Endothelial cell of umbilical vein (primary cell): ENCODE results near the gene CD24. TPM values are rescaled to one million over a fixed set of nuclear protein-coding genes. Genes with fewer than 3 reads are reported as not detected.

ENCODE experiments used
- BruUV-seq: library from RNA; stranded (reverse); fragments of 400-500 nt; replicated peaks from 2 replicates; lab custom pipeline; 2021; lab: Mats Ljungman, UMichigan
- CTCF ChIA-PET: fragments of 300-600, 350-600 bp; sonication (Branson Sonifier 250); formaldehyde crosslinking; loops from one replicate; lab custom pipeline; 2021; ENCODE audit warnings: antibody characterized with exemption, inconsistent platforms; lab: Charles Lee
- POLR2A ChIA-PET: fragments of 300-600, 350-600 bp; sonication (Branson Sonifier 250); formaldehyde crosslinking; loops from one replicate; lab custom pipeline; 2021; ENCODE audit warnings: antibody characterized with exemption, inconsistent platforms; lab: Charles Lee
- DNase-seq: peaks from one replicate; pipeline ENCODE4 v3.0.0-alpha.2; 2011; ENCODE audit warnings: low read depth, low spot score
- FAIRE-seq: peaks from 2 replicates; lab custom pipeline; 2011; peaks lifted over from hg19 to GRCh38; lab: Jason Lieb, UNC
- H2AFZ ChIP-seq: 2 replicates; pipeline ENCODE4 v1.6.0; 2012; ENCODE audit warnings: low read depth, low read length, control low read depth, inconsistent platforms
- H3K27ac ChIP-seq: 2 replicates; pipeline ENCODE4 v1.5.1; 2011; ENCODE audit warnings: low read depth, mild to moderate bottlenecking, control low read depth, low read length, moderate library complexity; ENCODE audit not compliant: insufficient read depth
- H3K27me3 ChIP-seq, 2 experiments: 2 replicates each; pipeline versions ENCODE4 v1.6.0 to v1.6.1; 2011; ENCODE audit warnings: low read length in 2 of 2, mixed read lengths in 1 of 2; ENCODE audit not compliant: control insufficient read depth in 2 of 2, insufficient read depth in 2 of 2
- H3K36me3 ChIP-seq, 2 experiments: 2 replicates in 1 of 2; 3 replicates in 1 of 2; pipeline ENCODE4 v1.5.1; 2011; ENCODE audit warnings: low read length in 2 of 2, mild to moderate bottlenecking in 1 of 2, moderate library complexity in 1 of 2; ENCODE audit not compliant: control insufficient read depth in 2 of 2, insufficient read depth in 2 of 2; ENCODE audit errors: extremely low read depth in 1 of 2
- H3K4me1 ChIP-seq: 3 replicates; pipeline ENCODE4 v1.5.1; 2011; ENCODE audit warnings: mild to moderate bottlenecking, low read length; ENCODE audit not compliant: control insufficient read depth, insufficient read depth; ENCODE audit errors: extremely low read depth
- H3K4me2 ChIP-seq: 2 replicates; pipeline ENCODE4 v1.6.1; 2011; ENCODE audit warnings: low read length, control low read depth, mixed read lengths; ENCODE audit not compliant: insufficient read depth
- H3K4me3 ChIP-seq, 3 experiments: fragments of 200-600 bp in 1 of 3; sonication (generic), shearing (Covaris generic) in 1 of 3; replicated peaks in 1 of 3; 2 replicates each; pipeline ENCODE4 v1.5.1; 2011 to 2016; ENCODE audit warnings: control low read depth in 3 of 3, low read length in 3 of 3, mild to moderate bottlenecking in 2 of 3, inconsistent platforms in 1 of 3, low read depth in 1 of 3, moderate library complexity in 1 of 3; ENCODE audit not compliant: insufficient read depth in 1 of 3
- H3K79me2 ChIP-seq: 2 replicates; pipeline ENCODE4 v1.6.0; 2012; ENCODE audit warnings: low read length, inconsistent platforms; ENCODE audit not compliant: control insufficient read depth, insufficient read depth
- H3K9ac ChIP-seq: replicated peaks from 2 replicates; pipeline ENCODE3; 2011; ENCODE audit warnings: low read length, control low read depth; ENCODE audit not compliant: insufficient read depth; ENCODE audit errors: extremely low read depth
- H3K9me1 ChIP-seq: replicated peaks from 3 replicates; pipeline ENCODE4 v1.6.0; 2011; ENCODE audit warnings: mild to moderate bottlenecking, low read length; ENCODE audit not compliant: control insufficient read depth, insufficient read depth; ENCODE audit errors: extremely low read depth
- H3K9me3 ChIP-seq: replicated peaks from 2 replicates; pipeline ENCODE4 v1.5.1; 2012; ENCODE audit warnings: low read length, inconsistent platforms; ENCODE audit not compliant: control insufficient read depth, insufficient read depth
- H4K20me1 ChIP-seq: replicated peaks from 2 replicates; pipeline ENCODE3; 2011; ENCODE audit warnings: mild to moderate bottlenecking, low read length; ENCODE audit not compliant: control insufficient read depth, insufficient read depth; ENCODE audit errors: extremely low read depth
- EZH2 ChIP-seq: IDR thresholded peaks from 2 replicates; pipeline ENCODE4 v1.6.1; 2012; ENCODE audit warnings: borderline replicate concordance, low read depth, mild to moderate bottlenecking, moderate library complexity, low read length, inconsistent platforms; ENCODE audit not compliant: severe bottlenecking
- FOS ChIP-seq: IDR thresholded peaks from 2 replicates; pipeline ENCODE4 v1.6.1; 2011; ENCODE audit warnings: mild to moderate bottlenecking, low read length, moderate library complexity, borderline replicate concordance; ENCODE audit not compliant: insufficient read depth
- GATA2 ChIP-seq: IDR thresholded peaks from 2 replicates; pipeline ENCODE4 v1.7.0; 2011; ENCODE audit warnings: low read depth, mild to moderate bottlenecking, moderate library complexity, mixed read lengths, low read length; ENCODE audit not compliant: insufficient read length, insufficient read depth
- JUN ChIP-seq: IDR thresholded peaks from 2 replicates; pipeline ENCODE4 v1.6.1; 2011; ENCODE audit warnings: borderline replicate concordance, low read depth; ENCODE audit not compliant: insufficient read length, insufficient read depth
- POLR2A ChIP-seq: IDR thresholded peaks from 2 replicates; pipeline ENCODE4 v1.6.1; 2012; ENCODE audit warnings: low read depth, mild to moderate bottlenecking, control low read depth, low read length
- dilution Hi-C: fragments of 300-500 bp; cut with MboI; formaldehyde crosslinking; loops from one replicate; pipeline ENCODE4 v1.15.0; 2019; ENCODE audit warnings: low sequenced_read_pairs; ENCODE audit not compliant: extremely low pct_ligation_motif_present
- intact Hi-C: fragments of 100-400 bp; cut with micrococcal nuclease; formaldehyde crosslinking; loops from one replicate; pipeline ENCODE4 v1.10.0; 2022
- polyA plus RNA-seq, 4 experiments: library from polyadenylated mRNA; depleted of rRNA in 3 of 4; stranded (reverse) in 3 of 4; unstranded in 1 of 4; fragments of >200 nt; gene quantifications; 2 replicates each; pipeline versions ENCODE4 v1.2.1 to v1.2.3, GENCODE V29; 2011 to 2012; ENCODE audit warnings: missing spikeins in 1 of 4
- total RNA-seq: library from RNA; stranded (reverse); gene quantifications from 2 replicates; pipeline ENCODE4 v1.2.3, GENCODE V29; 2021

The CD24 gene
- total and polyA plus RNA-seq, 2 donors (not counting 3 experiments of a cell fraction or from before 2014, with no cell fraction given), result 2.5 to 10.2 TPM

DNA sequence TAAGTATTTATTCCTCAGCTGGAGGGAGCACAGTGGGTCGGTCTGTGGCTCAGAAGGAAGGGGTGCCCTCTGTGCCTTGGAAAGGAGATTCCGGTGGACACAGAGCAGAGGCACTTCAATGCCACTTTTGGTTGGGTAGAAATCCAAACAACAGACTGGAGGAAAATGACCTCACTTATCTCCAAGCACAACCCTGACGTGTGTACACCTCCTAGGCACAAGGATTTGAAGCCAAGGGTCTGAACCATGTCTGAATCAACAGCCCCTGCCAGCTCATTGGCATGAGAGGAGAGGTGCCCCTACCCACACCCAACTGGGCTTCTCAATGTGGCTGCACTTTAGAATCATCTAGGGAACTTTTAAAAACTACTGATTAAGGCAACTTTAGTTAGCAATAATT lies 13.4 kb downstream of the CD24 start:
- Histone ChIP-seq H3K9me1 (no peaks in the 10 kb centered on the region), H3K27me3 (no peaks in the 10 kb centered on the region), H3K9ac (no peak overlapping the region), H3K27ac (no peak overlapping the region), H3K4me2 (no peak overlapping the region), H2AFZ (no peak overlapping the region), H3K4me3 (no peak overlapping the region), H3K36me3 (no peaks in the 10 kb centered on the region), H3K79me2 (no peaks in the 10 kb centered on the region), H4K20me1 (no peaks in the 10 kb centered on the region), H3K4me1 (no peaks in the 10 kb centered on the region), H3K9me3 (no peaks in the 10 kb centered on the region)
- CTCF ChIA-PET, result no interaction called here
- dilution Hi-C loops (no loop called here), intact Hi-C loops (no loop called here)
- no peak for TF ChIP-seq EZH2
- DNase-seq (no peak), FAIRE-seq (no peak)
- POLR2A ChIA-PET, result no interaction called here
- BruUV-seq, result no TSS peak

DNA sequence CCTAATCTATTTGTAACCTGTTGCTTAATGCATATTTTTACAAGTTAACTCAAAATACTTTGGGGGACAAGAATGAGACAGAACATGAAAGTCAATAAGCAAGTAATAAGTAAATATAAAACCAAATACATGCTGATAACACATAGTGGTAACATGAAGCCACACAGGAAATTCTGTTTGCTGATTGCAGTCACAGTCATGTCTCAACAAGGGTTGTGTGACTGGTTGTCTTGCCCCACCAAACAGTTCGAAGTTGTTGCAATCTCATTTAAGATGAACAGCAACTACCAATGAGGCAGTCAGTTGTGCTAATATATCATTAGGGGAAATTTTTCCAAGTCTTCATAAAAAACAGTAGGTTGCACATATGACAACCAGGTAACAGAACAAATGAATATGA lies 14.5 kb downstream of the CD24 start:
- CTCF ChIA-PET, result no interaction called here
- H3K9ac ChIP-seq, result no peak overlapping the region
- DNase-seq (no peak), FAIRE-seq (no peak)
- H2AFZ ChIP-seq, result no peak overlapping the region
- no peaks in the 10 kb centered on the region for H3K9me3 ChIP-seq
- dilution Hi-C loops (no loop called here), intact Hi-C loops (no loop called here)
- no peaks in the 10 kb centered on the region for H3K4me1 ChIP-seq
- no peak overlapping the region for H3K4me2 ChIP-seq
- no TSS peak for BruUV-seq
- H3K36me3 ChIP-seq, result no peaks in the 10 kb centered on the region
- no peaks in the 10 kb centered on the region for H3K27me3 ChIP-seq
- no peak overlapping the region for H3K4me3 ChIP-seq
- no peaks in the 10 kb centered on the region for H3K9me1 ChIP-seq
- no peak overlapping the region for H3K27ac ChIP-seq
- no peaks in the 10 kb centered on the region for H4K20me1 ChIP-seq
- no peaks in the 10 kb centered on the region for H3K79me2 ChIP-seq
- POLR2A ChIA-PET, result no interaction called here
- no peak for TF ChIP-seq JUN
- no peak for TF ChIP-seq POLR2A
- TF ChIP-seq GATA2, result no peak
- TF ChIP-seq FOS, result no peak
- no peak for TF ChIP-seq EZH2
